GM18499 (cell line): Measurements from ENCODE around the gene GCK.
"Not testable (repeated sequence)": the region's sequence is repeated elsewhere in the genome, so short reads cannot be mapped to it uniquely, and the experiment has no call there.

Experiments used
- ATAC-seq: cut with Tn5 transposase; IDR thresholded peaks from one replicate; pipeline ENCODE4 v1.9.1; 2021; ENCODE audit warnings: moderate number of reproducible peaks; ENCODE audit not compliant: insufficient read depth, unreplicated experiment

The GCK gene

GRCh38 chr7:44184206-44184872, 4.9 kb downstream of the GCK start:
- no peak for ATAC-seq

- no peak for ATAC-seq
Measured at GRCh38 chr7:44183386-44183785, 5.9 kb downstream of the GCK start.

- ATAC-seq: no peak
Measured at GRCh38 chr7:44182827-44183226, 6.4 kb downstream of the GCK start.

GRCh38 chr7:44180631-44181030, 8.6 kb downstream of the GCK start:
- no peak for ATAC-seq

GRCh38 chr7:44177570-44178131, 11.6 kb downstream of the GCK start:
- ATAC-seq: no peak

GRCh38 chr7:44176486-44176885, 12.8 kb downstream of the GCK start:
- ATAC-seq: no peak

- no peak for ATAC-seq
Measured at GRCh38 chr7:44175730-44176129, 13.5 kb downstream of the GCK start.

GRCh38 chr7:44174694-44174948, 14.6 kb downstream of the GCK start:
- not testable (repeated sequence) for ATAC-seq

GRCh38 chr7:44173911-44174693, 15.1 kb downstream of the GCK start:
- ATAC-seq: no peak

- no peak for ATAC-seq
Measured at GRCh38 chr7:44172803-44173424, 16.3 kb downstream of the GCK start.

- no peak for ATAC-seq
Measured at GRCh38 chr7:44172352-44172751, 16.9 kb downstream of the GCK start.

GRCh38 chr7:44171901-44172300, 17.3 kb downstream of the GCK start:
- not testable (repeated sequence) for ATAC-seq

GRCh38 chr7:44167920-44168319, 21.3 kb downstream of the GCK start:
- ATAC-seq: no peak

GRCh38 chr7:44163591-44163990, 25.6 kb downstream of the GCK start:
- ATAC-seq: no peak

- ATAC-seq: no peak
Measured at GRCh38 chr7:44162785-44163395, 26.3 kb downstream of the GCK start.

- ATAC-seq: no peak
Measured at GRCh38 chr7:44162179-44162578, 27.1 kb downstream of the GCK start.

- ATAC-seq: no peak
Measured at GRCh38 chr7:44161371-44161770, 27.9 kb downstream of the GCK start.

GRCh38 chr7:44159824-44160630, 29.2 kb downstream of the GCK start:
- no peak for ATAC-seq

GRCh38 chr7:44158873-44159631, 30.2 kb downstream of the GCK start:
- ATAC-seq: no peak
